Brain microvascular endothelial cell (primary cell): Measurements from ENCODE around the gene SHISAL1.

Source experiments
- DNase-seq: peaks from one replicate; pipeline ENCODE4 v3.0.0-alpha.2; 2020
- H3K27ac ChIP-seq: fragments of 250-450 bp; sonication (Bioruptor Pico); 2 replicates; pipeline ENCODE4 v1.5.1; 2020; ENCODE audit warnings: mild to moderate bottlenecking, moderate library complexity
- H3K27me3 ChIP-seq: fragments of 250-450 bp; sonication (Bioruptor Pico); replicated peaks from 2 replicates; pipeline ENCODE4 v1.5.1; 2020; ENCODE audit warnings: mild to moderate bottlenecking
- H3K36me3 ChIP-seq: fragments of 250-450 bp; sonication (Bioruptor Pico); replicated peaks from 2 replicates; pipeline ENCODE4 v1.5.1; 2020; ENCODE audit warnings: mild to moderate bottlenecking
- H3K4me3 ChIP-seq: 2 replicates; pipeline ENCODE4 v1.5.1; 2011; ENCODE audit warnings: low read depth, mild to moderate bottlenecking, control low read depth, low read length, moderate library complexity
- in situ Hi-C: cut with HindIII; loops from 2 replicates; pipeline ENCODE4 v1.10.0; 2017; ENCODE audit warnings: low sequenced_read_pairs, low pct_ligation_motif_present
- TF ChIP-seq, protein P1 (sequence below): IDR thresholded peaks from 2 replicates; pipeline ENCODE4 v1.5.1; 2011; ENCODE audit warnings: low read depth, mild to moderate bottlenecking, moderate library complexity, low read length, control low read depth, inconsistent platforms; ENCODE audit errors: missing control alignments

Gene SHISAL1

DNA sequence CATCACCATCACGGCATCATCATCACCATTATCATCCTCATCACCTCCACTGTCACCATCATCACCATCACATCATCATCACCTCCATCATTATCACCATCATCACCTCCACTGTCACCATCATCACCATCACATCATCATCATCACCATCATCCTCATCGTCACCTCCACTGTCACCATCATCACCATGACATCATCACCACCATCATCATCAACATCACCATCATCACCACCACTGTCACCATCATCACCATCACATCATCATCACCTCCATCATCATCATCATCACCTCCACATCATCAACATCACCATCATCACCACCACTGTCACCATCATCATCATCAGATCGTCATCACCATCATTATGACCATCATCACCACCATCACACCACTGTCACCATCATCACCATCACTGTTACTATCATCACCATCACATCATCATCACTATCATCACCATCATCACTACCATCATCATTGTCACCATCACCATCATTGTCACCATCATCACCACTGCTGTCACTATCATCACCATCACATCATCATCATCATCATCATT lies 99.2 kb downstream of the SHISAL1 start:
- Histone ChIP-seq H3K36me3 (no peaks in the 10 kb centered on the region), H3K27ac (no peak overlapping the region), H3K4me3 (no peak overlapping the region), H3K27me3 (no peaks in the 10 kb centered on the region)
- DNase-seq: no peak
- TF ChIP-seq, protein P1, sequence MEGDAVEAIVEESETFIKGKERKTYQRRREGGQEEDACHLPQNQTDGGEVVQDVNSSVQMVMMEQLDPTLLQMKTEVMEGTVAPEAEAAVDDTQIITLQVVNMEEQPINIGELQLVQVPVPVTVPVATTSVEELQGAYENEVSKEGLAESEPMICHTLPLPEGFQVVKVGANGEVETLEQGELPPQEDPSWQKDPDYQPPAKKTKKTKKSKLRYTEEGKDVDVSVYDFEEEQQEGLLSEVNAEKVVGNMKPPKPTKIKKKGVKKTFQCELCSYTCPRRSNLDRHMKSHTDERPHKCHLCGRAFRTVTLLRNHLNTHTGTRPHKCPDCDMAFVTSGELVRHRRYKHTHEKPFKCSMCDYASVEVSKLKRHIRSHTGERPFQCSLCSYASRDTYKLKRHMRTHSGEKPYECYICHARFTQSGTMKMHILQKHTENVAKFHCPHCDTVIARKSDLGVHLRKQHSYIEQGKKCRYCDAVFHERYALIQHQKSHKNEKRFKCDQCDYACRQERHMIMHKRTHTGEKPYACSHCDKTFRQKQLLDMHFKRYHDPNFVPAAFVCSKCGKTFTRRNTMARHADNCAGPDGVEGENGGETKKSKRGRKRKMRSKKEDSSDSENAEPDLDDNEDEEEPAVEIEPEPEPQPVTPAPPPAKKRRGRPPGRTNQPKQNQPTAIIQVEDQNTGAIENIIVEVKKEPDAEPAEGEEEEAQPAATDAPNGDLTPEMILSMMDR: no peak
- in situ Hi-C loops: no loop called here

DNA sequence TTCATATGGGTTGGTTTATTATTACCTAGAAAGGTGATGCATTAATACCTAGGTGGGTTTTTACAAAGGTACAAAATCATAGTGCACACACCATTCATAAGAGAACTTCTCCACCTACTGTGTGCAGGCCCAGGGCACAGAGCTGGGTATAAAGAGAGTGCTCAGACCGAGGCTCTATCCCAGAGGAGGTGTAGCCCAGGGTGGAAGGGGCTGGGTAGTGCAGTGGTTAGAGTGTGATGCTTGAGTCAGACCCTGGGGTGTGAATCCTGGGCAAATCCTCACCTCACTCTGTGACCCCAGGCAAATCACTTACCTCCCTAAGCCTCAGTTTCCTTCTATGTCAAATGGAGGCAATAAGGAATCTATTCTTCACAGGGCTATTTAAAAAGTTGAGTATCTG lies 99.8 kb downstream of the SHISAL1 start:
- TF ChIP-seq, protein P1: no peak
- in situ Hi-C loops: no loop called here
- no peak overlapping the region for H3K4me3 ChIP-seq
- DNase-seq: no peak
- H3K36me3 ChIP-seq: no peaks in the 10 kb centered on the region
- no peak overlapping the region for H3K27ac ChIP-seq
- no peaks in the 10 kb centered on the region for H3K27me3 ChIP-seq

DNA sequence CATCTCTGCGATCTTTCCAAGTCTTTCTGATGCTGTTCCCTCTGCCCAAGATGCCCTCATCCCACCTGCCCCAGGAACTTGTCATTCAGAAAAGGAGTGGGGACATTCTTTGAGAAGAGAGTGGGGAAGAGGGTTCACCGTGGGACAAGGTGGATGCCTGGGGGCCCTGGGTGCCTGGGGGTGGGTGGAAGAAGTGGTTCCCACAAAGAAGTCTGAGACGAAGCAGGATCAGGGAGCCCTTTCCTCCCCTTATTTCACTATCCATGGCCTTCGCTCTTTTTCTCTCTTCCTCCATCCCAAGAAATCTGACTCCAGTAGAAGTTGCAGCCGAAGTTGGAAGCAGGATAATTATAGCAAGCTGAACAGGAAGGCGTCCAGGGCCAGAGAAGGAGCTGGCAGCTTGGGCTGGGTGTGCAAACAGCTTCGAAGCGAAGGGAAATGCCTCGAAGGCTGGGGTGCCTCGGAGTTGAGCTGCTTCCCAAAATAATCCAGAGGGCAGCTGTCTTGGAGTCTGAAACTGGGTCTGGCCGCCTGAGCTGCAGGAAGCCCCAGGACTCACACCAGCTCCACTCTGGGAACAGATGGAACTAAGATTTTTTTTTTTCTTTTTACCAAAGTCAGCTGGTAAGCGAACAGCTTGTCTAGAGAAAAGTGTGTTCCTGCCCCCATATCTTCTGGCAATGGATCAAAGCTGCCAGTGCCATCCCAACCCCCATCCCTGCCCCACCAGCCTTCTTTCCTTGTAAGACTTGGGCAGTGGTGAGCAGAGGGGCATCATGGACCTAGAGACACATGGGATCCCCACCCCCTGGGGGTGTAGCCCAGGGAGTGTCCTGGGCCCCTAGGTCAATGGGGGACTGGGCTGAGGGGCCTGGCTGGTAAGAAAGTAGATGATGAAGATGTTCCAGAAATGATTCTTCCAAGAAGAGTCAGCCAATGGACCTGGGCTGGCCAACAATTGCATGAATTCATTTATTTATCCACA lies 100.5 kb downstream of the SHISAL1 start:
- Histone ChIP-seq H3K36me3 (no peaks in the 10 kb centered on the region), H3K27me3 (no peaks in the 10 kb centered on the region), H3K27ac (no peak overlapping the region), H3K4me3 (no peak overlapping the region)
- no peak for DNase-seq
- in situ Hi-C loops: no loop called here
- TF ChIP-seq, protein P1: no peak

DNA sequence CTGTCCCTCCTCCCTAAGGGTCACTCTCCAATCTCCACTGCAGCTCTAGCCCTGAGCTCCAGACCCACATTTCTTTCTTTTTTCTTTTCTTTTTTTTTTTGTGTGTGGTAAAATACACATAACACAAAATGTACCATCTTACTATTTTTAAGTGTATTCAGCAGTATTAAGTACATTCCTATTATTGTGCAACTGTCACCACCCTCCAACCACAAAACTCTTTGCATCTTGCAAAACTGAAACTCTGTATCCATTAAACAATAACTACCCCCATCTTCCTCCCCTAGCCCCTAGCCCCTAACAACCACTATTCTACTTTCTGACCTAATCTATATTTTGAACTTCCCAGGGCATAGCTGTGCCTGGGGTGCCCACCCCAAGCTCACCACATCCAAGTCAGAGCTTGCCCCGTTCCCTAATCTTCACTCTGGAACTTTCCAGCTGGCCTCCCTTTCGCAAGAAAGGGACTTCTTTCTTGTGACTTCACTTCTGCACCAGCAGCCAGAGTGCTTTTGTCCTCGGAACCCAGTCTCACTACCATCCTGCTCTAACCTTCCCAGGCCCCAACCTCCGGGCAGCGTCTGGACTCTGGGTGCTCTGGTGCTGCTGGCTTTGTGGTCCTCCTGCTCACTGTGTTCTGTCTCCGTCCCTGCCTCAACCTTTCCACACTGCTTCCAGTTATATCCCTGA lies 101.3 kb downstream of the SHISAL1 start:
- no peak overlapping the region for H3K4me3 ChIP-seq
- in situ Hi-C loops: no loop called here
- H3K36me3 ChIP-seq: no peaks in the 10 kb centered on the region
- H3K27me3 ChIP-seq: no peaks in the 10 kb centered on the region
- TF ChIP-seq, protein P1: no peak
- no peak for DNase-seq
- H3K27ac ChIP-seq: no peak overlapping the region

DNA sequence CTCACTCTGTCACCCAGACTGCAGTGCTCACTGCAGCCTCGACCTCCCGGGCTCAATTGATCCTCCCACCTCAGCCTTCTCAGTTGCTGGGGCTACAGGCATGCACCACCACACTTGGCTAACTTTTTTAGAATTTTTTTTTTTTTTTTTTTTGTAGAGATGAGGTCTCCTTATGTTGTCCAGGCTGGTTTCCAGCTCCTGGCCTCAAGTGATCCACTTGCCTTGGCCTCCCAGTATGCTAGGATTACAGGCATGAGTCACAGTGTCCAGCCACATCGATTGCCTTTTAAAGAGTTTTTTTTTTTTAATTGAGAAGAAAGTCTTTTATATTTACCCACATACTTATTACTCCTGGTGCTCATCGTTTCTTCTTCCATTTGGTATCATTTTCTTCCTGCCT lies 102.0 kb downstream of the SHISAL1 start:
- in situ Hi-C loops: no loop called here
- peak; percentile 31 for DNase-seq
- TF ChIP-seq, protein P1: no peak
- Histone ChIP-seq H3K36me3 (no peaks in the 10 kb centered on the region), H3K27ac (no peak overlapping the region), H3K27me3 (no peaks in the 10 kb centered on the region), H3K4me3 (no peak overlapping the region)
